Measurements from ENCODE around the gene PIK3R5.

PIK3R5 gene

GRCh38 chr17:8894673-8895578 is 70.6 kb downstream of the PIK3R5 start:
- no peak overlapping the region for H3K9ac ChIP-seq (ENCODE audit: low read depth, low read length)
- H3K4me2 ChIP-seq (ENCODE audit: insufficient read depth, low read length): no peak overlapping the region
- TF ChIP-seq EZH2 (IDR thresholded peaks at IDR 0.05; ENCODE audit: borderline replicate concordance, low read depth, low read length, severe bottlenecking) (no peak), CTCF (IDR thresholded peaks at IDR 0.05; ENCODE audit: borderline replicate concordance, extremely low read depth, low read length, poor library complexity, severe bottlenecking) (peak; percentile 86)

GRCh38 chr17:8894202-8894671 is 71.3 kb downstream of the PIK3R5 start:
- no peaks in the 10 kb centered on the region for H3K9me3 ChIP-seq (ENCODE audit: insufficient read depth, low read length, severe bottlenecking)
- ATAC-seq (ENCODE audit: insufficient read depth, low read depth) (no peak), DNase-seq (no peak)
- TF ChIP-seq CTCF (IDR thresholded peaks at IDR 0.05; ENCODE audit: borderline replicate concordance, extremely low read depth, low read length, poor library complexity, severe bottlenecking) (no peak), EZH2 (IDR thresholded peaks at IDR 0.05; ENCODE audit: borderline replicate concordance, low read depth, low read length, severe bottlenecking) (no peak)
- H3K4me2 ChIP-seq (ENCODE audit: insufficient read depth, low read length): no peak overlapping the region
- no peaks in the 10 kb centered on the region; the same call in 1 of the 2 replicates for H4K20me1 ChIP-seq (ENCODE audit: insufficient read depth, low read length)
- H3K4me3 ChIP-seq (ENCODE audit: low read depth in 1 of 2, low read length in 2 of 2): no peak overlapping the region
- H2AFZ ChIP-seq (ENCODE audit: low read depth, low read length): no peak overlapping the region
- peaks cover 74% of the 10 kb centered on the region for H3K36me3 ChIP-seq (ENCODE audit: insufficient read depth, low read length)
- H3K79me2 ChIP-seq (ENCODE audit: insufficient read depth, low read length): peaks cover 2% of the 10 kb centered on the region; the same call in 1 of the 2 replicates
- peaks cover 33% of the 10 kb centered on the region for H3K4me1 ChIP-seq (ENCODE audit: insufficient read depth, low read length)
- H3K9ac ChIP-seq (ENCODE audit: low read depth, low read length): no peak overlapping the region
- H3K27ac ChIP-seq (ENCODE audit: low read length): peak overlapping the region; percentile 37
- no peaks in the 10 kb centered on the region for H3K27me3 ChIP-seq (ENCODE audit: insufficient read depth, low read length, poor library complexity)

More at GRCh38 chr17:8894673-8895578, 70.6 kb downstream of the PIK3R5 start:
- H4K20me1 ChIP-seq (ENCODE audit: insufficient read depth, low read length): no peaks in the 10 kb centered on the region; the same call in 1 of the 2 replicates
- peaks cover 68% of the 10 kb centered on the region for H3K36me3 ChIP-seq (ENCODE audit: insufficient read depth, low read length)
- H3K27ac ChIP-seq (ENCODE audit: low read length): peak overlapping the region; percentile 39
- H3K4me3 ChIP-seq (ENCODE audit: low read depth in 1 of 2, low read length in 2 of 2): no peak overlapping the region
- H3K27me3 ChIP-seq (ENCODE audit: insufficient read depth, low read length, poor library complexity): no peaks in the 10 kb centered on the region
- DNase-seq (peak; percentile 72), ATAC-seq (ENCODE audit: insufficient read depth, low read depth) (peak; percentile 31; the same call in 1 of the 3 replicates)
- peaks cover 40% of the 10 kb centered on the region for H3K4me1 ChIP-seq (ENCODE audit: insufficient read depth, low read length)
- H3K79me2 ChIP-seq (ENCODE audit: insufficient read depth, low read length): peaks cover 2% of the 10 kb centered on the region; the same call in 1 of the 2 replicates
- H2AFZ ChIP-seq (ENCODE audit: low read depth, low read length): no peak overlapping the region
- no peaks in the 10 kb centered on the region for H3K9me3 ChIP-seq (ENCODE audit: insufficient read depth, low read length, severe bottlenecking)

GRCh38 chr17:8893621-8894201 is 71.8 kb downstream of the PIK3R5 start:
- Histone ChIP-seq H2AFZ (ENCODE audit: low read depth, low read length) (no peak overlapping the region), H3K79me2 (ENCODE audit: insufficient read depth, low read length) (peaks cover 2% of the 10 kb centered on the region; the same call in 1 of the 2 replicates), H4K20me1 (ENCODE audit: insufficient read depth, low read length) (no peaks in the 10 kb centered on the region; the same call in 1 of the 2 replicates), H3K27me3 (ENCODE audit: insufficient read depth, low read length, poor library complexity) (no peaks in the 10 kb centered on the region), H3K36me3 (ENCODE audit: insufficient read depth, low read length) (peaks cover 79% of the 10 kb centered on the region), H3K4me2 (ENCODE audit: insufficient read depth, low read length) (no peak overlapping the region), H3K9me3 (ENCODE audit: insufficient read depth, low read length, severe bottlenecking) (no peaks in the 10 kb centered on the region), H3K9ac (ENCODE audit: low read depth, low read length) (no peak overlapping the region), H3K27ac (ENCODE audit: low read length) (peak overlapping the region; percentile 22; the same call in 1 of the 2 replicates), H3K4me1 (ENCODE audit: insufficient read depth, low read length) (peaks cover 28% of the 10 kb centered on the region), H3K4me3 (ENCODE audit: low read depth in 1 of 2, low read length in 2 of 2) (no peak overlapping the region)
- DNase-seq: no peak
- TF ChIP-seq EZH2 (IDR thresholded peaks at IDR 0.05; ENCODE audit: borderline replicate concordance, low read depth, low read length, severe bottlenecking) (no peak), CTCF (IDR thresholded peaks at IDR 0.05; ENCODE audit: borderline replicate concordance, extremely low read depth, low read length, poor library complexity, severe bottlenecking) (no peak)
- ATAC-seq (ENCODE audit: insufficient read depth, low read depth): no peak

All from DND-41 (cell line).